ENCODE results near the gene SPATA2.

Gene SPATA2

GRCh38 chr20:49853640-49854039 is 61.7 kb downstream of the SPATA2 start:
- no peak for DNase-seq

All from activated CD4-positive, alpha-beta T cell treated with anti-CD3 and anti-CD28 coated beads for 4 hours (primary cell).